Omental fat pad (tissue), 4 donors: ENCODE results near the gene EPDR1. TPM values are rescaled to one million over a fixed set of nuclear protein-coding genes. Genes with fewer than 3 reads are reported as not detected.

Source experiments
- ATAC-seq: fragments of 150-250 bp; one replicate; pipeline ENCODE4 v1.9.1; 2016; ENCODE audit warnings: mild to moderate bottlenecking, moderate library complexity; ENCODE audit not compliant: low FRiP score
- DNase-seq: peaks from one replicate; pipeline ENCODE4 v3.0.0-alpha.2; 2019; ENCODE audit warnings: low spot score
- total RNA-seq, 4 donors: library from RNA; depleted of rRNA; stranded (reverse); fragments of >200 nt; gene quantifications; one replicate each; pipeline ENCODE4 v1.1.0, GENCODE V29; 2016
- TF ChIP-seq, protein P1 (sequence below), 3 donors: fragments of 450-650 bp; IDR thresholded peaks; one replicate each; pipeline ENCODE4 v1.5.1; 2016 to 2017; ENCODE audit warnings: antibody characterized with exemption in 3 of 3, mild to moderate bottlenecking in 3 of 3, moderate library complexity in 2 of 3

Gene EPDR1
- total RNA-seq, result 10 to 100 TPM in 3 of 4 donors, 1 to 10 TPM in 1; 9.1 to 35.6 (median 21.1) TPM

DNA sequence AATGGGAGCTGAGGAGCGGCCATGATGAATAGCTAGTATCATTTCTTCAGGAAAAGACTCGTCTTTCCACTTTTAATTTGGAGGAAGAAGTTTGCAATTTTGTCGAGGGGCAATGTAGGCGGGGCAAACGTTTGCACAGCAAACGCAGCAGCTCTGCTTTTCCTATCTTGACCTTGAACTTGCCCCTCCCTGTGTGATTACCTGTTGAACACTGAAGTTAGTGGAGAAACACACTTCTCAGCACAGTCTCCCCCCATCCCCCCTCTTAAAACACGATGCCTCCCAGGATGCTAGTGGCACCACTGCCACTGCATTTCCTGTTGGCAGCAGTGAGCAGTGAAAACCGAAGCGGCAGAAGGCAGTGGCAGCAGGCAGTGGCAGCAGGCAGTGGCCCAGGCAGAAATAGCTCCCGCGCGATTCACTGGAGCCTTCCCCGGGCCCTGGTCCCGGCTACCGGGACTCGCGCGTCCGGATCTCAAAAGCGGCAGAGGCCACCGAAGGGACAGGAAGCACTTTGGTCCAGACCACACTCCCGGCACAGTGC is at the start of gene EPDR1:
TSS of gene EPDR1 (plus strand) at position 336 of the 544 bp plus-strand sequence. CDS start 300 bp downstream, outside the sequence.
- TF ChIP-seq, protein P1, sequence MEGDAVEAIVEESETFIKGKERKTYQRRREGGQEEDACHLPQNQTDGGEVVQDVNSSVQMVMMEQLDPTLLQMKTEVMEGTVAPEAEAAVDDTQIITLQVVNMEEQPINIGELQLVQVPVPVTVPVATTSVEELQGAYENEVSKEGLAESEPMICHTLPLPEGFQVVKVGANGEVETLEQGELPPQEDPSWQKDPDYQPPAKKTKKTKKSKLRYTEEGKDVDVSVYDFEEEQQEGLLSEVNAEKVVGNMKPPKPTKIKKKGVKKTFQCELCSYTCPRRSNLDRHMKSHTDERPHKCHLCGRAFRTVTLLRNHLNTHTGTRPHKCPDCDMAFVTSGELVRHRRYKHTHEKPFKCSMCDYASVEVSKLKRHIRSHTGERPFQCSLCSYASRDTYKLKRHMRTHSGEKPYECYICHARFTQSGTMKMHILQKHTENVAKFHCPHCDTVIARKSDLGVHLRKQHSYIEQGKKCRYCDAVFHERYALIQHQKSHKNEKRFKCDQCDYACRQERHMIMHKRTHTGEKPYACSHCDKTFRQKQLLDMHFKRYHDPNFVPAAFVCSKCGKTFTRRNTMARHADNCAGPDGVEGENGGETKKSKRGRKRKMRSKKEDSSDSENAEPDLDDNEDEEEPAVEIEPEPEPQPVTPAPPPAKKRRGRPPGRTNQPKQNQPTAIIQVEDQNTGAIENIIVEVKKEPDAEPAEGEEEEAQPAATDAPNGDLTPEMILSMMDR (IDR thresholded peaks at IDR 0.05), result no peak
- ATAC-seq (no peak), DNase-seq (no peak)

DNA sequence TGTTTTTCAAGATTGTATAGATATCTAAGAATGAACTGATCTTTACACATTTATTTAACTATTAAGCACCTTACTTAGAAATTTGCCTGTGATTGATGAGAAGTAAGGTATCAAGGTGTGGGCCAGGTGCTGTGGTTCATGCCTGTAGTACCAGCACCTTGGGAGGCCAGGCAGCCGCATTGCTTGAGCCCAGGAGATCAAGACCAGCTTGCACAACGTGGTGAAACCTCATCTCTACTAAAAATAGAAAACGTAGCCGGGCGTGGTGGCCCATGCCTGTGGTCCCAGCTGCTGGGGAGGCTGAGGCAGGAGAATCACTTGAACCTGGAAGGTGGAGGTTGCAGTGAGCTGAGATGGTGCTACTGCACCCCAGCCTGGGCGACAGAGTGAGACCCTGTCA is 38.4 kb upstream of the EPDR1 start:
- TF ChIP-seq, protein P1 (IDR thresholded peaks at IDR 0.05), result no peak
- DNase-seq (no peak), ATAC-seq (no peak)

DNA sequence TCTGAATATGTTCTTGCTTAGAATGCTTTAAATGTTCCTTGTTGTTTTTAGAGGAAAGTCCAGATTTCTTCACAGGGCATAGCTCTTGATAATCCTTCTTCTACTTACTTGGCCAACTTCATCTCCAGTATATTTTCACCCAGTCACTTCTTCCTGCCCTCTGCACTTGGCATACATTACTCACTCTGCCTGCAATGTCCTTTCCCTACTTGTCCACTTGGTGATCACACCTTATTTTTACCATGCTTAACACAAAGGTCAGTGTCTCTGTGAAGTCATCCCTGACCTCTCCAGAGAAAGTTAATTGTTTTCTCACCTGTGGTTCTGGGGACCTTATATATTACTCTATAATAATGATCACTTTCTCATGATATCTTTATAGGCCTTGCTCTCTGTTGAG is 27.1 kb upstream of the EPDR1 start:
- ATAC-seq (no peak), DNase-seq (no peak)
- TF ChIP-seq, protein P1 (IDR thresholded peaks at IDR 0.05), result no peak

DNA sequence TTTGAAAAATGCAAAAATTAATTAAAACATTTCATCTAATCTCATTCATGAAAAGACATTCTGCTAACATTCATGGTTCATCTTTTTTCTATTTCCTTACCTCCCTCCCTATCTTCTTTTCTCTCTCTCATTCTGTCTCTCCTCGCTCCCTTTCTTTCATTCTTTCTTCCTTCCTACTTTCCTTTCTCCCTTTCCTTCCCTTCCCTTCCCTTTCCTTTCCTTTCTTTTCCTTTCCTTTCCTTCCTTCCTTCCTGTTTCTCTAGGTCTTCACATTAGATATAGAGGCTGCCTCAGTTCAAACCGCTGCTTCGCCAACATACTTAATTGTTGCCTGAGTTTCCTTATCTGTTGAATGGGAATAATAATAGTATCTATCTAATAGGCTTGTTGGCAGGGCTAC is 25.8 kb upstream of the EPDR1 start:
- ATAC-seq (no peak), DNase-seq (no peak)
- TF ChIP-seq, protein P1 (IDR thresholded peaks at IDR 0.05), result no peak

DNA sequence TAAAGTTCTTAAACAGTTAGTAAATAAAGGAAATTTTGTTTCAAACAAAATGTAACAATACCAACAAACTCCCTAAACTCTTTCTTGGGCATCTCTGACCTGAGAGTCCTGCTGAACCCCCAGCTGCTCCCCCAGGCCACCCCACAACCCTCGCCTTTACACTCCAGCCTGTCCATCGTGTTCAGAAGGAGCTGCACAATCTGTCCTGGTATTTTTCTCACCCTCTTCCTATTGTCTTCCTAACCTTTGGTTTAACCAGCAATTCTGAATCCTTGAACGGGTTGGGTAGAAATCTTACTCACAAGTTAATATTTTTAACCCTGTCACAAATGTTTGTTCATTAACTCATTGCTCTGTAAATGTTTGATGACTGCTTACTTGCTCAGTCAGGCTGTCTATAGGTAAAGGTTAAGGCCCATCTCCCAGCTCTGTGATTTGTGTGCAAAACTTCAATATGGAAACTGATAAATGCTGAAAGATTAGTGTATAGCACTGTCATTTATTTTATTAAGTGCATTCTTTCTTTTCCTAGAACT is 20.7 kb upstream of the EPDR1 start:
- no peak for DNase-seq
- no peak for ATAC-seq
- TF ChIP-seq, protein P1 (IDR thresholded peaks at IDR 0.05), result no peak

DNA sequence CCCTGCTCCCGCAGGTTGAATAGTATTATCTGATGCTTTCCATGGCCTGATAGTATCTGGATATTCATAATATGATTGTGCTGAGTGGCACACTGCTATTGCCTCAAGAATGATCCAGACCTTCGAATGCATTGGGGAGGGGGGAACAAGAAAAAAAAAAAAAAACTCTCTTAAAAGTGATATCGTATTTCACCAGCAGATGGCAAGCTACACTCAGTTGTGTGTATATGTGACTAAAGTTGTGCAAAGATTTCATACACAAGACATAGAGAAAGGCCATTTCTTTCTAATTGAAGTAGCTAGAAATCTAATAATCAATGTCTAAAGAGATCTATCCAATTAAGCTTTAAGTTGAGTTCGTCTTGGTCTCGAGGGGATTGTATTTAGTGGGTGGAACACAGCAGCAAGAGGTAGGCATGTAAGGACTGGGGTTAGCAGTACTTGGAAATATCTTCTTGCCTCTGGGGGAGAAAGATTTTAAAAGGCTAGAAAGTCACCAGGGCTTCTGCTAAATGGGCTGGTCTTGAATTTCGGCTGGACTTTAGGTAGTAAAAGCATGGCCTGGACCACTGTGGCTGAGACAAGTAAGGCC is 19.1 kb upstream of the EPDR1 start:
- TF ChIP-seq, protein P1 (IDR thresholded peaks at IDR 0.05), result no peak
- ATAC-seq (peak; percentile 63), DNase-seq (no peak)
